Aorta (tissue), 5 donors: Measurements from ENCODE around the gene PDE4B. TPM values are rescaled to one million over a fixed set of nuclear protein-coding genes. Genes with fewer than 3 reads are reported as not detected.

Experiments used
- ATAC-seq: fragments of 200-7000 bp; cut with Tn5 transposase; one replicate; pipeline ENCODE4 v1.9.1; 2022; ENCODE audit warnings: moderate library complexity; ENCODE audit not compliant: low FRiP score
- DNase-seq, 2 donors: peaks; one replicate each; pipeline ENCODE4 v3.0.0-alpha.2; 2020
- H3K27ac ChIP-seq, 2 donors: one replicate each; pipeline ENCODE4 v1.5.1; 2013; ENCODE audit warnings: low read length in 2 of 2, mild to moderate bottlenecking in 2 of 2, moderate library complexity in 2 of 2, control low read depth in 1 of 2, inconsistent platforms in 1 of 2, low read depth in 1 of 2
- H3K27me3 ChIP-seq, 2 donors: one replicate each; pipeline ENCODE4 v1.6.1; 2013; ENCODE audit warnings: control low read depth in 1 of 2, low read length in 1 of 2, mild to moderate bottlenecking in 1 of 2, moderate library complexity in 1 of 2; ENCODE audit not compliant: insufficient read depth in 2 of 2, control insufficient read depth in 1 of 2
- H3K36me3 ChIP-seq, 2 donors: one replicate each; pipeline ENCODE4 v1.6.1; 2013; ENCODE audit warnings: control low read depth in 1 of 2, low read length in 1 of 2, mild to moderate bottlenecking in 1 of 2; ENCODE audit not compliant: insufficient read depth in 2 of 2, control insufficient read depth in 1 of 2
- H3K4me1 ChIP-seq, 2 donors: one replicate each; pipeline ENCODE4 v1.6.1; 2013; ENCODE audit warnings: low read length in 2 of 2, control low read depth in 1 of 2, mild to moderate bottlenecking in 1 of 2, moderate library complexity in 1 of 2; ENCODE audit not compliant: insufficient read depth in 2 of 2, control insufficient read depth in 1 of 2
- H3K4me3 ChIP-seq, 2 donors: one replicate each; pipeline ENCODE4 v1.5.1; 2013; ENCODE audit warnings: low read length in 2 of 2, control low read depth in 1 of 2, mild to moderate bottlenecking in 1 of 2
- H3K9me3 ChIP-seq: one replicate; pipeline ENCODE4 v1.6.1; 2013; ENCODE audit warnings: mild to moderate bottlenecking, low read length; ENCODE audit not compliant: control insufficient read depth
- WGBS, 2 donors: extraction: QIAGEN DNeasy Blood & Tissue Kit; methylation state at CpG; one replicate each; pipeline ENCODE4 v1.1.7; 2013; 5-methylcytosine and 5-hydroxymethylcytosine counted together
- intact Hi-C, 2 donors: fragments of 100-400 bp; cut with DNase I; formaldehyde crosslinking; loops; one replicate each; pipeline versions ENCODE4 v1.14.2 to v1.15.0; 2022
- polyA plus RNA-seq, 2 donors: library from polyadenylated mRNA; stranded (reverse); fragments of 200-250 nt; gene quantifications; one replicate each; pipeline ENCODE4 v1.2.3, GENCODE V29; 2013
- total RNA-seq, 2 donors: library from RNA; stranded (reverse); fragmentation: NEBNext Ultra II Directional; extraction: Animal tissue kit (Norgen Biotek cat#: 25700); gene quantifications; one replicate each; pipeline ENCODE4 v1.2.1, GENCODE V29; 2021
- donor health status: healthy with polysubstance abuse.
- donor health status: Bipolar disorder and iron deficiency.
- donor health status: DM: no; HTN: no; CAD: no.
- donor health status: DM: no; HTN: no; CAD: no.
- donor health status: DM: yes; HTN: yes; CAD: no.

PDE4B gene
- total and polyA plus RNA-seq, 4 donors: 4.8 to 24.5 (median 12.5) TPM

DNA sequence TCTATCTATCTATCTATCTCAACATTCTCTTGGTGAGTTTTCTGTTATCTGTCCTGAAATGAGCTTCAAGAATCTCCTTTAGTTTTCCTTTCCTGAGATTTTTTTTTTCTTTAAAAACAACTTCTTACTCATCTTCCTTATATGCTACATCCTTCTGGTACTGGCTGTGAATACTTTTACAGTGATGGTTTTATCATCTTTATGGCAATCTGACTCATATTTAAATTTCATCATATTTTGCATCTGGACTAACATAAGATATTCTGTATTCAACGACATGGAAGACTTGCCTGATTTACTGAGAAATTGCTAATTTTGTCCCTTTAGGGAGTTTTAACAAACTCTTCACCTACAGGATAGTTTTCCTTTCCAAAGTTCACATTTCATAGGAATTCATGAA lies 33.0 kb downstream of the PDE4B start:
- H3K4me3 ChIP-seq: no peak overlapping the region
- no peak for DNase-seq
- H3K9me3 ChIP-seq: peaks cover 1% of the 10 kb centered on the region
- no peak overlapping the region for H3K27ac ChIP-seq
- intact Hi-C loops: no loop called here
- H3K27me3 ChIP-seq: no peaks in the 10 kb centered on the region
- no peaks in the 10 kb centered on the region for H3K4me1 ChIP-seq
- WGBS, 2 donors: 79 to 82% methylated on average over 1 of the region's 1 CpG
- no peak for ATAC-seq
- H3K36me3 ChIP-seq: no peaks in the 10 kb centered on the region

GRCh38 chr1:65826782-65827181 lies 34.1 kb downstream of the PDE4B start:
- intact Hi-C loops: no loop called here
- Histone ChIP-seq H3K4me1 (no peaks in the 10 kb centered on the region), H3K36me3 (no peaks in the 10 kb centered on the region), H3K27ac (no peak overlapping the region), H3K9me3 (peaks cover 1% of the 10 kb centered on the region), H3K27me3 (no peaks in the 10 kb centered on the region), H3K4me3 (no peak overlapping the region)
- no peak for ATAC-seq
- WGBS, 2 donors: 59 to 63% methylated on average over 3 of the region's 3 CpGs
- no peak for DNase-seq

DNA sequence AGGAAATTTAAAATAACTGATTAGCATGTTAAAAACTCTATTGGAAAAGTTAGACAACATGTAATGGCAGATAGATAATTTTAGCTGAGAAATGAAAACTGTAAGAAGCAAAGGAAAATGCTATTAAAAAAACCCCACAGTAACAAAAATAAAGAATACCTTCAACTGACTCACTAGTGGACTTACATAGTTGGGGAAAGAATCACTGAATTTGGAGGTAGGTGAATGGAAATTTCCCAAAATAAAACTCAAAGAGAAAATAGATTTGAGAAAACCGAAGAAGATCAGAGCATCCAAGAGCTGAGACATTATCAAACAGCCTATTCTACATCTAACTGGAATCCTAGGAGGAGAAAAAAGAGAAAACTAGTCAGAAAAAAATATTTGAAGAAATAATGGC lies 34.7 kb downstream of the PDE4B start:
- no peak for ATAC-seq
- Histone ChIP-seq H3K9me3 (peaks cover 1% of the 10 kb centered on the region), H3K36me3 (no peaks in the 10 kb centered on the region), H3K4me1 (no peaks in the 10 kb centered on the region), H3K27me3 (no peaks in the 10 kb centered on the region), H3K4me3 (no peak overlapping the region), H3K27ac (no peak overlapping the region)
- DNase-seq: no peak
- intact Hi-C loops: no loop called here
- WGBS, 2 donors: 78 to 88% methylated on average over 1 of the region's 1 CpG

DNA sequence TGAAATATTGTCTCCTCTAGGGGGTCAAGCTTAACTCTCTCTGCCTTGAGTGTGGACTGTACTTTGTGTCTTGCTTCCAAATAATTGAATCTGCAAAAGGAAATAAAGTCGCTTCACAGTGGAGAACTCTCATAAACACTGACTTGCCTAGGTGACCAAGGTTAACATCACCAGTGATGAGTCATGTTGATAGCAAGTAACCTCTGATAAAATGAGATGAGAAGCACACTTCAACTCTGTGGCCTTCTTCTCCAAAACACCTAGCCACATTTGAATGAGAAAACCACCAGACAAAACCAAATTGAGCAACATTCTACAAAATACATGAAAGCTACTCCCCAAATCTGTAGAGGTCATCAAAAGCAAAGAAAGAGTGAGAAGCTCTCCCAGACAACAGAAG lies 37.6 kb downstream of the PDE4B start:
- DNase-seq (no peak), ATAC-seq (no peak)
- 82 to 92% methylated on average over 1 of the region's 1 CpG for WGBS, 2 donors
- Histone ChIP-seq H3K9me3 (peaks cover 1% of the 10 kb centered on the region), H3K27me3 (no peaks in the 10 kb centered on the region), H3K4me3 (no peak overlapping the region), H3K36me3 (no peaks in the 10 kb centered on the region), H3K27ac (no peak overlapping the region), H3K4me1 (no peaks in the 10 kb centered on the region)
- intact Hi-C loops: no loop called here

GRCh38 chr1:65832296-65832695 lies 39.6 kb downstream of the PDE4B start:
- Histone ChIP-seq H3K27ac (no peak overlapping the region), H3K27me3 (no peaks in the 10 kb centered on the region), H3K4me3 (no peak overlapping the region), H3K4me1 (no peaks in the 10 kb centered on the region), H3K36me3 (no peaks in the 10 kb centered on the region), H3K9me3 (no peaks in the 10 kb centered on the region)
- DNase-seq (no peak), ATAC-seq (no peak)
- WGBS, 2 donors: 28 to 34% methylated on average over 3 of the region's 3 CpGs
- intact Hi-C loops: no loop called here

DNA sequence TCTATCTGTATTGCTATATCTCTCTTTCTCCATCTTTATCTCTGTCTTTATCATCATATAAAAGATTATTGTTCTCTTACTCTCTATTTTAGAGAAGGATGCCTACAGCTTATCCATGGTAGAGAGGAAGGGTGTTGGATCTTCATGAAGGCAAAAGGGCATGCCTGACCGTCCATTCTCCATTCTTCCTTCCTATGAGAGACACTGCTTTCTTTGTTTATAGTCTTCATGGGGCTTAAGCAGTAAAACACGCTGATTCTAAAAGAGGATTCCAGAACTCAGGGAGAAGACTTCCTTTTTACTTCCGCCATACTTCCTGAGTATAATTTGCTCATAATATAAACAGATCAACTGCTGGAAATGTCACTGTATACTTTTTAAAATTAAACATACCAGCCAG lies 44.0 kb downstream of the PDE4B start:
- Histone ChIP-seq H3K9me3 (no peaks in the 10 kb centered on the region), H3K4me3 (no peak overlapping the region), H3K36me3 (no peaks in the 10 kb centered on the region), H3K4me1 (no peaks in the 10 kb centered on the region), H3K27me3 (no peaks in the 10 kb centered on the region), H3K27ac (no peak overlapping the region)
- ATAC-seq (no peak), DNase-seq (no peak)
- intact Hi-C loops: no loop called here
- 68 to 82% methylated on average over 3 of the region's 3 CpGs for WGBS, 2 donors

DNA sequence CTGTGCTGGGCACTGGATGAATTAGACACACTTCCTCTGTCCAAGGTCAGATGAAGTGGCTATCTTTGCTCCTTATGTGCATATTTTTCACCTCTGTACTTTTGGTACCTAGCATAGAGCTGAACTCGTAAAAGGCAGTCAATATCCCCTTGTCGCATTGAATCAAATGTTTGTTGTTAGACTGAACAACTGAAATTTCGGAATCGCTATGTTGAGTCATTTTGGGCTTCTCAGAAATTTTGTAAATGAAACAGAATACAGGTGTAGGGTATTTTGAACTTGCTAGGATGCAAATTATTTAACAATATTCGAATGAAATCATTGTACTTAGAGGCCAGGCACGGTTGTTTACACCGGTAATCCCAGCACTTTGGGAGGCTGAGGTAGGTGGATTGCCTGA lies 48.0 kb downstream of the PDE4B start:
- no peaks in the 10 kb centered on the region for H3K4me1 ChIP-seq
- intact Hi-C loops: no loop called here
- peaks cover 2% of the 10 kb centered on the region for H3K9me3 ChIP-seq
- no peak overlapping the region for H3K4me3 ChIP-seq
- H3K27me3 ChIP-seq: peaks cover 0 to 2% of the 10 kb centered on the region in 2 donors
- 90 to 91% methylated on average over 7 of the region's 7 CpGs for WGBS, 2 donors
- H3K27ac ChIP-seq: no peak overlapping the region
- DNase-seq: no peak
- H3K36me3 ChIP-seq: no peaks in the 10 kb centered on the region
- ATAC-seq: no peak

DNA sequence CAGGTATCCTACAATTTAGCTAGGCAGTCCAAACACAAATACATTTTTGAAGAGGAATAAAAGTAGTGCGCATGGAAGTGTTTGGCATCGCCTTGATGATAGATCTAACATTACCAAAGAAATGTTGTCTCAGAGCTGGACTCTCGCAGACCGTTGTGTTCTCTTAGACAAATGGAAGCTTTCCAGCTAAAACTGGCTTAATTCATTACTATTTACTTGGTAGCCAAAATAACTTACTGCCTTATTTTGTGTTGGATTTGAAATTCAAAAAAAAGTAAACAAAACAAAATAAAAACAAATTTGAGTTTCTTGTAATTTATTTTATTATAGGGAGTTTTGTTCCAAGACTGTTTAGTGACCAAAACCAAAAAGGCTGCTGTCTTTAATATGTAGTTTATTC lies 51.6 kb downstream of the PDE4B start:
- Histone ChIP-seq H3K36me3 (no peaks in the 10 kb centered on the region), H3K27ac (no peak overlapping the region), H3K4me1 (no peaks in the 10 kb centered on the region), H3K27me3 (peaks cover 0 to 2% of the 10 kb centered on the region in 2 donors), H3K9me3 (peaks cover 7% of the 10 kb centered on the region), H3K4me3 (no peak overlapping the region)
- whole genome bisulfite sequencing, 2 donors: 86 to 89% methylated on average over 4 of the region's 4 CpGs
- ATAC-seq: no peak
- intact Hi-C loops: no loop called here
- no peak for DNase-seq

DNA sequence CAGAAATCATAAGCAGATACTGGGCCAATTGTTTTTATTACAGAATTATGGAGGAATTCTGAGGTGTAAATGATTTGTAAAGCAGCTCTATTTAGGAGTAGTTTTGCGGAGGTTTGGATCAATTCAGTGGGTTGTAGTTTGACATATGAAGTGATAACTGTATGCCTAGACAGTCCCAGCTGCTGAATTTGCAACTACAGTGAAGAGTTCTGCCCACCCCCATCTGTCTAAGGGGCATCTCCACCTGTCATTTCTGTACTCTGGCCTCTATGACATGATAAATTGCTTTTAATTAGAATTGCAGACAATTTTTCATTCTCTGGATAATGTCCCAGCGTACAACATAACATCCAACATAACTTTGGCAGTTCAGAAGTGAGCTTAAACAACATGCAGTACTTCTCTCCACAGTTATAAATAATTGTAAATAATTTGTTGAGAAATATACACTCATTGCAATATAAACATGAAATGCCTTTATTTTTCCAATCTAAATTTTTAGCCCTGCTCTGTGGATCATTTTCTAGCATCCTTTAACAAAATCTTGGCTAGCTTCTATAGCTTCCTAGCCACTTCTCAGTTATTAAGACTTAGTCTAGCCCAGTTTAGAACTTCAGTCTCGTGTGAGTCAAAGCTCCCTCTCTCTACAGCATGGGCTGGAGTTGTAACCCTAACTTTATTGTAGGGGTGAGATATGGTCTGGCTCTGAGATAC lies 52.3 kb downstream of the PDE4B start:
- intact Hi-C loops: no loop called here
- peaks cover 0 to 2% of the 10 kb centered on the region in 2 donors for H3K27me3 ChIP-seq
- WGBS, 2 donors: 68 to 74% methylated on average over 3 of the region's 3 CpGs
- DNase-seq: no peak
- no peak overlapping the region for H3K4me3 ChIP-seq
- H3K27ac ChIP-seq: no peak overlapping the region
- H3K9me3 ChIP-seq: peaks cover 8% of the 10 kb centered on the region
- H3K4me1 ChIP-seq: no peaks in the 10 kb centered on the region
- no peaks in the 10 kb centered on the region for H3K36me3 ChIP-seq
- ATAC-seq: peak; percentile 47
